HG03045 (cell line): Measurements from ENCODE around the gene TM7SF2.

ENCODE experiments used
- ATAC-seq: cut with Tn5 transposase; IDR thresholded peaks from one replicate; pipeline ENCODE4 v1.9.1; 2021; ENCODE audit warnings: mild to moderate bottlenecking, moderate library complexity; ENCODE audit not compliant: unreplicated experiment

Gene TM7SF2

DNA sequence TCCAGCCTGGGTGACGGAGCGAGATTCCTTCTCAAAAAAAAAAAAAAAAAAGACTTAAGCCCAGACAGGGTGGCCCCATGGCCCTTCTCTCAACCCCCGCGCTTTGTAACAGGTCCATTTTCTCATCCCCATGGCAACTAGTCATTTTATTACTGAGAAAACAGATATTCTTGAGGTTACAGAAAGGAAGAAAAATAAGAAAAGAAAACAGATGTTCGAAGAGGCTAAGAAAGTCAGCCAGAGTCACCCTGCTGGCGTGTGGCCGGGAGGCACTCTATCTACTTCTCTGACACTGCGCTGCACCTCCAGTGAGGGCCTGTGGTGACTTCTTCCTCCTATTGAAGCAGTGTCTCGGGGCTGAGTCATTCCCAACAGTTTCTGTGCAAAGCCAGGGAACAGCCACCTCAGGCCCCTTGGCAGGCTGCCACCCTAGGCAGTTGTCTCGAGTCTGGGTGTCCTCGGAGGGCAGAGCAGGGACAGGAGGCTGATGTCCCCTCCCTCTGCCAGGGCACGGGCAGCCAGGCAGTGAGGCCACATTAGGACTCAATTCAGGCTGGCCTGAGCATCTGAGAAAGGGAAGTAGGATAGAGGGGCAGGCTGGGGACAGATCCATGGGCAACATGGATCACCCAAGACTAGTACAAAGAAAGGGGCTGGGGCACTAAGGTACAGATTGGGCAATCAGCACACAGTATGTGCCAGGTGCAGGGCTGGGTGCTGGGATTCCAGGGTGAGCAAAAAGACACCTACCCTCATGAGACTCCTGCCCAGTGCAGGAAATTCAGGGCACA, 39.0 kb downstream of the TM7SF2 start:
- peak; percentile 60 for ATAC-seq

DNA sequence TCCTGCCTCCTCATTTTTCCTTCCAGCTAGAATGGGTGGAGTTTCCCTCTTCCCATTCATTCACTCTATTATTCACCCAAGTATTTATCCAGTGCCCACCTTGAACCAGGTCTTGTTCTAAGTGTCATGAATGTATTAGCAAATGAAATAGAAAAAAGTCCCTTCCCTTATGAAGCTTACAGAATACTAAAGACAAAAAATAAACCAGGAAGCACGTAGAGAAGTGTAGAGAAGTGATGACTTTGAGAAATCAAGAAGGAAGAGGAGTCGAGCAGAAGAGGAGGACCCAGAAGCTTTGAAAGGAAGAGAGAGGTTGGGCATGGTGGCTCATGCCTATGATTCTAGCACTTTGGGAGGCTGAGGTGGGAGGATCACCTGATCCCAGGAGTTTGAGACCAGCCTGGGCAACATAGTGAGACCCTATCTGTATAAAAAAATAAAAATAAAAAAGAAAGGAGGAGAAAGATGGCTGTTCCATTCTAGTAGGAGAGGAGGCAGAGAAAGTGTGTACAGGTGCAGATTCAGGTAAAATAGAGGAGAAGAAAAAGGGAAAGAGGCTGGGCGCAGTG, 39.7 kb downstream of the TM7SF2 start:
- no peak for ATAC-seq

DNA sequence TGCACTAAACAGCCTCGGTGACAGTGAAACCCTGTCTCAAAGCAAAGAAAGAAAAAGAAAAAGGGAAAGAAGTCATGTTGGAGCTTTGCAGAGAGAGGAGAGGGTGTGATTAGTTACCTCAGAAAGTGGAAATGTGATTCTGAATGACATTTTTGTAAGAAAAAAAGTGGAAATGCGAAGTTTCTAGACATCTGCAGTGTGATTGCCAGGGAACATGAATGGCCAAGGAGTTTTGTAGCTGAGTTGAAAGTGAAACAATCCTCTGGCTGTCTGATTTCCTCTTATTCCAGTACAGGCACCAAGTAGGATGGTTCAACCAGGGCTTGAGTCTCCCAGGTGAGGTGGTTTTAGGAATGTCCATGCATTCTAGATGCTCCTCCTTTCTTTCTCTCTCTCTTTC, 40.5 kb downstream of the TM7SF2 start:
- no peak for ATAC-seq

DNA sequence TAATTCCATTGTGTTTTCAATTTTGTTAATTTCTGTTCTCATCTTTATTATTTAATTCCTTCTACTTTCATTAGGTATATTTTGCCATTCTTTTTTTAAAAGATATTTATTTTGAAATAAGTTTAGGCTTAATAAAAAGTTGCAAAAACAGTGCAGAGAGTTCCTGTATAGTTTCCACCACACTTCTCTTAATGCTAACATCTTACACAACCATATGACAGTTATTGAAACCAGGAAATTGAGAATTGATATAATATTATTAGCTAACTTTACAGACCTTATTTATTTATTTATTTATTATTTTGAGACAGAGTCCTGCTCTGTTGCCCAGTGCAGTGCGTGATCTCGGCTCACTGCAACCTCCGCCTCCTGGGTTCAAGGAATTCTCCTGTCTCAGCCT, 44.6 kb downstream of the TM7SF2 start:
- no peak for ATAC-seq

DNA sequence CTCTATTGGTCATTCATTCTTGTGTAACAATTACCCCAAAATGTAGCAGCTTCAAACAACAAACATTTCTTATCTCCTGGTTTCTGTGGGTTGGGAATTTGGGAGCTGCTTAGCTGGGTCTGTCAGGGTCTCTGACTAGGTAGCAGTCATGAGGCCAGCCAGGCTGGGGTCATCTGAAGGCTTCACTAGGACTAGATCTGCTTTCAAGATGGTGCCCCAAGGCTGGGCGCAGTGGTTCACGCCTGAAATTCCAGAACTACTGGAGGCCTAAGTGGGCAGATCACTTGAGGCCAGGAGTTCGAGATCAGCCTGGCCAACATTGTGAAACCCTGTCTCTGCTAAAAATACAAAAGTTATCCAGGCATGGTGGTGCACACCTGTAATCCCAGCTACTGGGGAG, 45.3 kb downstream of the TM7SF2 start:
- ATAC-seq = no peak

GRCh38 chr11:65157336-65157735, 45.7 kb downstream of the TM7SF2 start:
- ATAC-seq = no peak

DNA sequence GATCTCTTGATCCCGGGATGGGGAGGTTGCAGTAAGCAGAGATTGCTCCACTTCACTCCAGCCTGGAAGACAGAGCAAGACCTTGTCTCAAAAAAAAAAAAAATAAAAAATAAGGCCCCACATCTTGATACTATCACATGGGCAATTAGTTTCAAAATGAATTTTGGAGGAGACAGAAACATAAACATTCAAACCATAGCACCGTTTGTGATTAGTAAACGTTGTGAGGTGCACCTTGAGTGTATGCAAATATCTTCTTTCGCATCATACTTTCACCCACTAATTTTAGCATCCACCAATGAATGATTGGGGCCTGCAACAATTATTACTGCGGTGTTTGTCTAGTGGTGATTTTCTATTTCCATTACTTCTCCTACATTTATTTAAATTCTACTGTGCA, 47.3 kb downstream of the TM7SF2 start:
- ATAC-seq = no peak

DNA sequence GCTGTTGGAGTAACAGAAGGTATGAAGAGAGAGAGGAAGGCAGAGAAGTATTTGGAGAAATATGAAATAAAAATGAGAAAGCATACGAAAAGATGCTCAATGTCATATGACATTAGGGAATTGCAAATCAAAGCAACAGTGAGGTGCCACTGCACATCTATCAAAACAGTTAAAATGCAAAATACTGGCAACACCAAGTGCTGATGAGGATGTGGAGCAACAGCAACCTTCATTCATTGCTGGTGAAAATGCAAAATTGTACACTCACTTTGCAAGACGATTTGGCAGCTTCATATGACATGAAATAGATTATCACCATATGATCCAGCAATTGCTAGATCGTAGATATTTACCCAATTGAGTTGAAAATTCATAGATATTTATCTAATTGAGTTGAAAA, 49.0 kb downstream of the TM7SF2 start:
- ATAC-seq = no peak

DNA sequence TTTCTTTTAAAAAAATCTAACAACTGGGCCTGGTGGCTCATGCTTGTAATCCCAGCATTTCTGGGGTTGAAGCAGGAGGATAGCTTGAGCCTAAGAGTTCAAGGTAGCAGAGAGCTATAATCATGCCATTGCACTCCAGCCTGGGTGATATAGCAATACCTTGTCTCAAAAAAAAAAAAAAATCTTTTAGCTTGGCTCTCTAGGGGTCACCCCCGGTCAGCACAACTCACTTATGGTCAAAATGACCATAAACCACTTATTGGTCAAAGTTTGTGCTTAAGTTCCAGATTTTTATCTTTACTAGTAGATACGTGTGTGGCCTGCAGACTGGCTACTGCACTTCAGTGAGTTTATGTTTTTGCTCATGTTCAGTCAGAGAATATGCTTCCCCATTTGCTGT, 52.0 kb downstream of the TM7SF2 start:
- ATAC-seq = no peak
